GM12801 (cell line): ENCODE results near the gene KLF15.

Experiments used
- CTCF ChIP-seq: IDR thresholded peaks from one replicate; pipeline ENCODE4 v1.5.1; 2011; ENCODE audit warnings: control low read depth; ENCODE audit not compliant: insufficient read length; ENCODE audit errors: extremely low read depth

KLF15 gene

GRCh38 chr3:126364731-126365301, 7.6 kb upstream of the KLF15 start:
- TF ChIP-seq CTCF: no peak

- no peak for TF ChIP-seq CTCF
These were observed 7.0 kb upstream of the KLF15 start for GRCh38 chr3:126364130-126364695.

- TF ChIP-seq CTCF: no peak
These were observed 4.0 kb upstream of the KLF15 start for GRCh38 chr3:126361211-126361610.

- TF ChIP-seq CTCF: no peak
These were observed 3.5 kb upstream of the KLF15 start for GRCh38 chr3:126360714-126361060.

- TF ChIP-seq CTCF: no peak
These were observed 3.0 kb upstream of the KLF15 start for GRCh38 chr3:126360046-126360713.

- TF ChIP-seq CTCF: no peak
These were observed 1.6 kb upstream of the KLF15 start for GRCh38 chr3:126358816-126359181.

GRCh38 chr3:126358038-126358815, 1.0 kb upstream of the KLF15 start:
- no peak for TF ChIP-seq CTCF
